HG03571 (cell line): Measurements from ENCODE around the gene SPINK7.

ENCODE experiments used
- ATAC-seq: cut with Tn5 transposase; IDR thresholded peaks from one replicate; pipeline ENCODE4 v1.9.1; 2021; ENCODE audit not compliant: unreplicated experiment

The SPINK7 gene

GRCh38 chr5:148343603-148344487 lies 31.6 kb downstream of the SPINK7 start:
- ATAC-seq = no peak

DNA sequence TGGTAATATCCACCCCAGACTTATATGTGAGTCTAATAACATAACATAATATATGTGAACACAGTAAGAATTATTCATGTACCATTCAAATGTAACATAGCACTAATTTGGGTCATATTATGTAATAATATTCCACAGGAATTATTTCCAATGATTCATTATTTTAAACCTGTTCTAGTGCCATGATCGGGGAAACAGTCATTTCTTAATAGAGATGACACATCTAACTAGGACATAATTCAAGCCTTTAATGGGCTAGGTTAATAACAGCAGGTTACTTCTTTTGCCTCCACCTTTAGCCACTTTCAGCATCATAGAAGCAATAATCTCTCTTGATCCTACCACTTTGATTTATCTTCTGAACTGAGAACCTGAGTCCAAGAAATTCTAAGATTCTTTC lies 35.5 kb downstream of the SPINK7 start:
- ATAC-seq = no peak

GRCh38 chr5:148352696-148353095 lies 40.5 kb downstream of the SPINK7 start:
- no peak for ATAC-seq

- ATAC-seq = no peak
Measured at GRCh38 chr5:148353634-148354033, 41.4 kb downstream of the SPINK7 start.

DNA sequence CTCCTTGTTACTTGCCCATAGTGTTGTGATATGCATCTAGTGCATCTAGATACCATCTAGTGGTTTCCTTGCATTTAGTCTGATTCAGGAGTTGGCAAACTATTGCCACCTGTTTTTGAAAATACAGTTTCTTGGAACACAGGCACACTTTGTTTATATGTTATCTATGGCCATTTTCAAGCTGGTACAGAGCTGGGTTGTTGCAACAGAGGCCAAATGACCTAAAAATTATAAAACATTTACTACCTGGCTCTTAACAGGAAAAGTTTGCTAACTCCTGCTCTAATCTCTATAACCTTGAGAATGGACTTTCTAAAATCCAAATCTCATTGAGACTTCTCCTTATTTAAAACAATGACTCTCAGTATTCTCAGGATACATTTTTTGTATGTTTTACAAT lies 52.1 kb downstream of the SPINK7 start:
- ATAC-seq = no peak
